Measurements from ENCODE around the gene MCTP1.

The MCTP1 gene

DNA sequence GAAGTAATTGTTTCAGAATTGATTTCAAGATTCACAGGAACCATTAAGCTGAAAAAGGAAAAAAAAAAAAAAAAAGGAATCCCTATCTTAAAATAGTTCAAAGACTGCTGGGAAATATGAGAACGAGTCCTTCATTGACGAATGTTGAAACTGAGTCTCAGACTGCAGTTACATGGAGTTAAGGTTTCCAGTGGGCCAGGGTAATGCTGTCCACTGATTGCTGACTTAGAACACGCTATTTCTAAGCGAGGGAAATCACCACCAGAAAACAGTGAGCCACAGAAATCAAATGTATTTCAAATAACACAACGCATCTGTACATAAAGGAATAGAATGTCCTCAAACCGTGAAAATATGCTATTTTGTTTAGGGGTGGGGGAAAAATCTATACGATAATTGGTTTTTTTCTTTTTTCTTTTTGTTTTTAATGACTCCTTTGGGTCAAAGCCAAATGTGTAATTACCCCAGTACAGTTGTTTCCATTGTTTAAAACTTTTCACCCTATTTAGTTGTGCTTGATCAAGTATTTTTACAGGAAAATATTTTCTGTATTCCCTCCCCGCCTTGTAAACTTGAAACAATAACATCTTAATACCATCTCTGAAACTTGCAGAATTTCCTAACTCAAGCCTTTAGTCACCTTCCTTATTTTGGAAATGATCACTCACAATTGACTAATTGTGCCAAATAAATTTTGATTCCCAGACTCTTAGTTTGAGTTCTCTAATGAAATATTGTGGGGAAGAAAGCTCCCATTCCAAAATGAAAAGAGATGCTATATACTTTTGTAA lies 208.3 kb downstream of the MCTP1 start:
- Histone ChIP-seq H3K4me1 (ENCODE audit: insufficient read depth, poor library complexity, severe bottlenecking) (peaks cover 13% of the 10 kb centered on the region), H3K27ac (ENCODE audit: poor library complexity, severe bottlenecking) (no peak overlapping the region), H3K9me3 (ENCODE audit: severe bottlenecking) (no peaks in the 10 kb centered on the region), H3K36me3 (ENCODE audit: low read depth) (no peaks in the 10 kb centered on the region), H3K4me3 (ENCODE audit: severe bottlenecking) (no peak overlapping the region), H3K27me3 (ENCODE audit: insufficient read depth, poor library complexity, severe bottlenecking) (no peaks in the 10 kb centered on the region)
- ATAC-seq (ENCODE audit: low read depth) (no peak), DNase-seq (ENCODE audit: low spot score) (no peak)
- TF ChIP-seq, protein P1, sequence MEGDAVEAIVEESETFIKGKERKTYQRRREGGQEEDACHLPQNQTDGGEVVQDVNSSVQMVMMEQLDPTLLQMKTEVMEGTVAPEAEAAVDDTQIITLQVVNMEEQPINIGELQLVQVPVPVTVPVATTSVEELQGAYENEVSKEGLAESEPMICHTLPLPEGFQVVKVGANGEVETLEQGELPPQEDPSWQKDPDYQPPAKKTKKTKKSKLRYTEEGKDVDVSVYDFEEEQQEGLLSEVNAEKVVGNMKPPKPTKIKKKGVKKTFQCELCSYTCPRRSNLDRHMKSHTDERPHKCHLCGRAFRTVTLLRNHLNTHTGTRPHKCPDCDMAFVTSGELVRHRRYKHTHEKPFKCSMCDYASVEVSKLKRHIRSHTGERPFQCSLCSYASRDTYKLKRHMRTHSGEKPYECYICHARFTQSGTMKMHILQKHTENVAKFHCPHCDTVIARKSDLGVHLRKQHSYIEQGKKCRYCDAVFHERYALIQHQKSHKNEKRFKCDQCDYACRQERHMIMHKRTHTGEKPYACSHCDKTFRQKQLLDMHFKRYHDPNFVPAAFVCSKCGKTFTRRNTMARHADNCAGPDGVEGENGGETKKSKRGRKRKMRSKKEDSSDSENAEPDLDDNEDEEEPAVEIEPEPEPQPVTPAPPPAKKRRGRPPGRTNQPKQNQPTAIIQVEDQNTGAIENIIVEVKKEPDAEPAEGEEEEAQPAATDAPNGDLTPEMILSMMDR (IDR thresholded peaks at IDR 0.05; ENCODE audit: poor library complexity, severe bottlenecking), result no peak

DNA sequence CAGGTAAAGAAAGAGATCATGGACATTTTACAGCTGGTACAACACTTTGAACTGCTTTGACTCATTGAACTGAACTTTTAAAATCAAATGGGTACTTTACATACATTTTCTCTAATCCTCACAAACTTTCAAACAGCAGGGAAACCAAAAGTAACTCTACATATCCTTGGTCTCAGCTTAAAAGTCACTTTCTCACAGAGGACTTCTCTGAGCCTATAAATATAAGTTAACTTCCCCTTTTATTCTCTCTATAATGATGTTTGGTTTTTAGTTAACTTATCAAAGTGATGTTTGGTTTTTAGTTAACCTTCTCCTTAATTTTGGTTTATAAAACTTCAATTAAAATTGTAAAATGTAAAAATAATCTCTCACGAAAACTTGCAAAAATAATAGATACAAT lies 209.8 kb downstream of the MCTP1 start:
- ATAC-seq (ENCODE audit: low read depth), result no peak
- no peak overlapping the region for H3K27ac ChIP-seq (ENCODE audit: poor library complexity, severe bottlenecking)
- no peak for DNase-seq (ENCODE audit: low spot score)
- no peaks in the 10 kb centered on the region for H3K9me3 ChIP-seq (ENCODE audit: severe bottlenecking)
- TF ChIP-seq, protein P1 (IDR thresholded peaks at IDR 0.05; ENCODE audit: poor library complexity, severe bottlenecking), result no peak
- H3K27me3 ChIP-seq (ENCODE audit: insufficient read depth, poor library complexity, severe bottlenecking), result no peaks in the 10 kb centered on the region
- peaks cover 2% of the 10 kb centered on the region for H3K4me1 ChIP-seq (ENCODE audit: insufficient read depth, poor library complexity, severe bottlenecking)
- H3K36me3 ChIP-seq (ENCODE audit: low read depth), result no peaks in the 10 kb centered on the region
- H3K4me3 ChIP-seq (ENCODE audit: severe bottlenecking), result no peak overlapping the region

DNA sequence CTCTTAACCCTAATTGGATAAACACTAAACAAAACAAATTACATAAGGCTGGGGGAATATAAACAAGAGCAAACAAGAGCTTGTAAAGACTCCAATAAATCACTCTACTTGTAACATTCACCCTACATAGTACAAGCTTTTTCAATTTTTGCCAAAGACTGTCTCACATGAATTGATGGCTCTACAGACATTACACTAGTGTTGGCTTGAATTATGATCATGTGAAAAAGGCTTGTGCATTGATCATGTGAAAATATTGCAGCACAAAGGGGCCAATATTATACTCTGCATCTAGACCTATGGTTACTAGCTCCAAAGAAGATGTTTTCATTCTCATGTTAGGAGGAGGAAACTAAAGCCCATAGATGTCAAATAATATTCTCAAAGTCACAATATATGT lies 212.6 kb downstream of the MCTP1 start:
- ATAC-seq (ENCODE audit: low read depth) (no peak), DNase-seq (ENCODE audit: low spot score) (no peak)
- TF ChIP-seq, protein P1 (IDR thresholded peaks at IDR 0.05; ENCODE audit: poor library complexity, severe bottlenecking), result no peak
- Histone ChIP-seq H3K9me3 (ENCODE audit: severe bottlenecking) (no peaks in the 10 kb centered on the region), H3K27ac (ENCODE audit: poor library complexity, severe bottlenecking) (no peak overlapping the region), H3K36me3 (ENCODE audit: low read depth) (no peaks in the 10 kb centered on the region), H3K4me3 (ENCODE audit: severe bottlenecking) (no peak overlapping the region), H3K27me3 (ENCODE audit: insufficient read depth, poor library complexity, severe bottlenecking) (no peaks in the 10 kb centered on the region), H3K4me1 (ENCODE audit: insufficient read depth, poor library complexity, severe bottlenecking) (no peaks in the 10 kb centered on the region)

DNA sequence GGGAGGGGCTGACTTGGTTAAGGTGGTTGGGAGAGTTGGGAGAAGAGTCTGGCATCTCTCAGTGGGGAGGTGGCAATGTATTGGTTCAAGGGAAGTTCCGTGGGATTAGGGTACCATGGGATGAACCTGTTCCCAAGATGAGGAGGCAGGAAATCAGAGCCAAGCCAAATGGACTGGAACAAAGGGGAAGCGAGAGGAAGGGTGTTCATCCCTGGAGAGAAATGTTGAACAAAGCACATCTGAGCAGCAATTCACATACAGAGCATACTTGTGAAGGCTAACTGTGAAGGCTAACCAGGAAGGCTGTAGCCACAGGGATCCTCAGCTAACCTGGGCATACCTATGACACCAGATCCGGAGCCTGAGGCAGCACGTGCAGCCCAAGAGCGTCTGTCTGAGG lies 214.0 kb downstream of the MCTP1 start:
- Histone ChIP-seq H3K27ac (ENCODE audit: poor library complexity, severe bottlenecking) (no peak overlapping the region), H3K9me3 (ENCODE audit: severe bottlenecking) (no peaks in the 10 kb centered on the region), H3K4me3 (ENCODE audit: severe bottlenecking) (no peak overlapping the region), H3K36me3 (ENCODE audit: low read depth) (no peaks in the 10 kb centered on the region), H3K27me3 (ENCODE audit: insufficient read depth, poor library complexity, severe bottlenecking) (no peaks in the 10 kb centered on the region), H3K4me1 (ENCODE audit: insufficient read depth, poor library complexity, severe bottlenecking) (no peaks in the 10 kb centered on the region)
- TF ChIP-seq, protein P1 (IDR thresholded peaks at IDR 0.05; ENCODE audit: poor library complexity, severe bottlenecking), result no peak
- ATAC-seq (ENCODE audit: low read depth) (no peak), DNase-seq (ENCODE audit: low spot score) (no peak)

DNA sequence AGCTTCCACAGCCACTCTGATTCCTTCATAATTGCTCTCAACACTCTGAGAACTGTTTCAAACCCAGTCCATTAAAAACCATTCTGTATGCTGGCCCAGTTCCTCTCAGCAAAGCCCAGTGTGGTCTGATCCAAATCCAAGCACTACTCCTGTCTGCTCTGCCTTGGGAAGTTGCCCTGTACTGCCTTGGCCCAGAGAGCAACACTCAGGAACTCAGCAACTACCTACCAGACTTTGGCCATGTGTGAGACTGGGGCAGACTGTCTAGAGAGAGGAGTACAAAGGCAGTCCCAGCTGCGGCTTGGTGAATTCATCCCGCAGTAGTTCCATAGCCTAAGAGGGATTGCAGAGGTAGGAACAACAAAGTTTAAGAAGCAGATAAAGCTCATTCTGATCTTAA lies 214.4 kb downstream of the MCTP1 start:
- Histone ChIP-seq H3K27me3 (ENCODE audit: insufficient read depth, poor library complexity, severe bottlenecking) (no peaks in the 10 kb centered on the region), H3K4me3 (ENCODE audit: severe bottlenecking) (no peak overlapping the region), H3K9me3 (ENCODE audit: severe bottlenecking) (no peaks in the 10 kb centered on the region), H3K4me1 (ENCODE audit: insufficient read depth, poor library complexity, severe bottlenecking) (no peaks in the 10 kb centered on the region), H3K36me3 (ENCODE audit: low read depth) (no peaks in the 10 kb centered on the region), H3K27ac (ENCODE audit: poor library complexity, severe bottlenecking) (no peak overlapping the region)
- TF ChIP-seq, protein P1 (IDR thresholded peaks at IDR 0.05; ENCODE audit: poor library complexity, severe bottlenecking), result no peak
- ATAC-seq (ENCODE audit: low read depth) (no peak), DNase-seq (ENCODE audit: low spot score) (no peak)

All from RWPE2 (cell line).